SK-MEL-5 (cell line): ENCODE measurements around the gene KIAA1549. TPM values are rescaled to one million over a fixed set of nuclear protein-coding genes. Genes with fewer than 3 reads are reported as not detected.
"Not testable (repeated sequence)": the region's sequence is repeated elsewhere in the genome, so short reads cannot be mapped to it uniquely, and the experiment has no call there.

ENCODE experiments used
- DNase-seq: peaks from one replicate; pipeline ENCODE4 v3.0.0-alpha.2; 2016; ENCODE audit warnings: low read depth, low spot score
- in situ Hi-C: cut with HindIII; loops from 2 replicates; pipeline ENCODE4 v1.10.0; 2016; ENCODE audit warnings: low sequenced_read_pairs, high pct_unique_total_duplicates, low pct_unique_long_range_greater_than_20kb
- total RNA-seq: library from RNA; depleted of rRNA; stranded (reverse); fragments of >200 nt; shearing (Covaris generic); gene quantifications from 2 replicates; pipeline ENCODE4 v1.2.3, GENCODE V29; 2014

KIAA1549 gene
- total RNA-seq, 1 experiment from 2014 or later = 2.7 TPM

GRCh38 chr7:138822867-138823535, 158.2 kb downstream of the KIAA1549 start:
- DNase-seq = no peak
- in situ Hi-C loops = no loop called here

GRCh38 chr7:138821912-138822311, 159.3 kb downstream of the KIAA1549 start:
- no peak for DNase-seq
- in situ Hi-C loops = no loop called here

GRCh38 chr7:138819625-138820024, 161.6 kb downstream of the KIAA1549 start:
- no peak for DNase-seq
- in situ Hi-C loops = no loop called here

GRCh38 chr7:138816650-138817049, 164.5 kb downstream of the KIAA1549 start:
- in situ Hi-C loops = no loop called here
- DNase-seq = no peak

- in situ Hi-C loops = no loop called here
- no peak for DNase-seq
These were observed 166.3 kb downstream of the KIAA1549 start for GRCh38 chr7:138814816-138815332.

GRCh38 chr7:138813945-138814344, 167.2 kb downstream of the KIAA1549 start:
- no peak for DNase-seq
- in situ Hi-C loops = no loop called here

- DNase-seq, in situ Hi-C loops: not testable (repeated sequence)
These were observed 169.9 kb downstream of the KIAA1549 start for GRCh38 chr7:138811327-138811726.

- in situ Hi-C loops = no loop called here
These were observed 171.8 kb downstream of the KIAA1549 start for GRCh38 chr7:138809346-138809745.

GRCh38 chr7:138804618-138805017, 176.6 kb downstream of the KIAA1549 start:
- in situ Hi-C loops = no loop called here

More at GRCh38 chr7:138809346-138809745, 171.8 kb downstream of the KIAA1549 start:
- no peak for DNase-seq

GRCh38 chr7:138802706-138803105, 178.5 kb downstream of the KIAA1549 start:
- in situ Hi-C loops = no loop called here

More at GRCh38 chr7:138804618-138805017, 176.6 kb downstream of the KIAA1549 start:
- DNase-seq = no peak

GRCh38 chr7:138801256-138801655, 179.9 kb downstream of the KIAA1549 start:
- in situ Hi-C loops = no loop called here
- no peak for DNase-seq

More at GRCh38 chr7:138802706-138803105, 178.5 kb downstream of the KIAA1549 start:
- no peak for DNase-seq

GRCh38 chr7:138799336-138800000, 181.7 kb downstream of the KIAA1549 start:
- in situ Hi-C loops = no loop called here
- DNase-seq = no peak

- in situ Hi-C loops = no loop called here
- no peak for DNase-seq
These were observed 182.4 kb downstream of the KIAA1549 start for GRCh38 chr7:138798836-138799235.

GRCh38 chr7:138797715-138798320, 183.4 kb downstream of the KIAA1549 start, which contains the start of the genes ATP6V0A4 and TMEM213:
ATP6V0A4 (minus strand) TSS chr7:138798196; CDS start chr7:138771247, 26,949 bp downstream.
TMEM213 (plus strand) TSS chr7:138797994; CDS start chr7:138798105, 111 bp downstream.
- no peak for DNase-seq
- in situ Hi-C loops = no loop called here

- DNase-seq = peak; percentile 62
- in situ Hi-C loops = not testable (repeated sequence)
These were observed 184.1 kb downstream of the KIAA1549 start for GRCh38 chr7:138797046-138797445.

GRCh38 chr7:138796038-138796615, 185.1 kb downstream of the KIAA1549 start:
- in situ Hi-C loops = no loop called here
- DNase-seq = no peak

- peak; percentile 77 for DNase-seq
- in situ Hi-C loops = no loop called here
These were observed 195.4 kb downstream of the KIAA1549 start for GRCh38 chr7:138785587-138786437.
